Measurements from ENCODE around the gene TAC4. TPM values are rescaled to one million over a fixed set of nuclear protein-coding genes. Genes with fewer than 3 reads are reported as not detected.
A peak's percentile ranks its signal among the peaks of the same experiment; 100 is the strongest.

The TAC4 gene
- polyA plus RNA-seq, 1 experiment: not detected

DNA sequence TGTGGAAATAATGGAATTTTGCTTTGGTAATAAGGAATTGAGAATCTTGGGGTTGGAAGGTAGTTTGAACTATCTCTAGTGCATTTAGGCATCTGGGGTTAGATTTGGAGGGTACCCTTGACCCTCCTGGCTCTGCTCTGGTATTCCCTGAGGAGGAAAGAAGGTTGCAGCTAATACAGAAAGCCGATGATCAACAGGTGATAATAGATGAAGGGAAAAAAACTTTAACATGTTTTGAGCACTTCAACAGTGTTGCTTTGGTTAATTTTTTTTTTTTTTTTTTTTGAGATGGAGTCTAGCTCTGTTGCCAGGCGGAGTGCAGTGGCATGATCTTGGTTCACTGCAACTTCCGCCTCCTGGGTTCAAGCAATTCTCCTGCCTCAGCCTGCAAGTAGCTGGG is 54.6 kb downstream of the TAC4 start:
- Histone ChIP-seq H3K36me3 (ENCODE audit: control insufficient read depth, insufficient read depth, low read length) (peaks cover 3% of the 10 kb centered on the region; the same call in 1 of the 2 replicates), H3K4me3 (ENCODE audit: low read depth, low read length) (no peak overlapping the region), H3K27me3 (ENCODE audit: control insufficient read depth, insufficient read depth, low read length) (no peaks in the 10 kb centered on the region)
- TF ChIP-seq, protein P1, sequence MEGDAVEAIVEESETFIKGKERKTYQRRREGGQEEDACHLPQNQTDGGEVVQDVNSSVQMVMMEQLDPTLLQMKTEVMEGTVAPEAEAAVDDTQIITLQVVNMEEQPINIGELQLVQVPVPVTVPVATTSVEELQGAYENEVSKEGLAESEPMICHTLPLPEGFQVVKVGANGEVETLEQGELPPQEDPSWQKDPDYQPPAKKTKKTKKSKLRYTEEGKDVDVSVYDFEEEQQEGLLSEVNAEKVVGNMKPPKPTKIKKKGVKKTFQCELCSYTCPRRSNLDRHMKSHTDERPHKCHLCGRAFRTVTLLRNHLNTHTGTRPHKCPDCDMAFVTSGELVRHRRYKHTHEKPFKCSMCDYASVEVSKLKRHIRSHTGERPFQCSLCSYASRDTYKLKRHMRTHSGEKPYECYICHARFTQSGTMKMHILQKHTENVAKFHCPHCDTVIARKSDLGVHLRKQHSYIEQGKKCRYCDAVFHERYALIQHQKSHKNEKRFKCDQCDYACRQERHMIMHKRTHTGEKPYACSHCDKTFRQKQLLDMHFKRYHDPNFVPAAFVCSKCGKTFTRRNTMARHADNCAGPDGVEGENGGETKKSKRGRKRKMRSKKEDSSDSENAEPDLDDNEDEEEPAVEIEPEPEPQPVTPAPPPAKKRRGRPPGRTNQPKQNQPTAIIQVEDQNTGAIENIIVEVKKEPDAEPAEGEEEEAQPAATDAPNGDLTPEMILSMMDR (IDR thresholded peaks at IDR 0.05; ENCODE audit: insufficient read depth, low read depth, low read length): no peak
- ChIA-PET CTCF (interaction anchor here (0.6 to 0.8 kb wide), 2 partner anchors 205 to 286 kb away, joined by 3 read pairs; no protein-coding TSS in a partner anchor), POLR2A (interaction anchor here (0.6 kb wide), 1 partner anchor 267 kb away, joined by 5 read pairs; no protein-coding TSS in a partner anchor)
- no peak for DNase-seq (ENCODE audit: low read depth)

DNA sequence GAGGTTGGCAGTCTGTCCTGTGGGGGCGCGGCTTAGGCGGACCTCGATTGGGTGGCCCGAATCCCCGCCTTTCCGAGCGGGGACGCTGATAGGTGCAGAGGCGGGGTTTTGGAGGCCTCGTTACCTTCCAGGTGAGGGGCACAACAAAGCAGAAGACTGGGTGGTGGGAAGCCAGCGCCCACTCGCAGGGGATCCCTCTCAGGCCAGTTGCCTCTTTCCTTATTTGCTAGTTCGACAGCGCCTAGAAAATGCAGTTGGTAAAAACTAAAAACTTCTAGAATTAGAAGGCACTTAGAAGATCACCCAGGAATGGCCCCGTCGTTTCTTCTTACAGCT is 58.7 kb downstream of the TAC4 start:
- ChIA-PET CTCF (no interaction called here), POLR2A (no interaction called here)
- Histone ChIP-seq H3K4me3 (ENCODE audit: low read depth, low read length) (peak overlapping the region; percentile 41), H3K27me3 (ENCODE audit: control insufficient read depth, insufficient read depth, low read length) (no peaks in the 10 kb centered on the region), H3K36me3 (ENCODE audit: control insufficient read depth, insufficient read depth, low read length) (peaks cover 1% of the 10 kb centered on the region; the same call in 1 of the 2 replicates)
- TF ChIP-seq, protein P1 (IDR thresholded peaks at IDR 0.05; ENCODE audit: insufficient read depth, low read depth, low read length): no peak
- DNase-seq (ENCODE audit: low read depth): no peak

GRCh38 chr17:49788478-49789242 is 59.2 kb downstream of the TAC4 start, which contains the start of gene KAT7:
TSS of gene KAT7 (plus strand) at chr17:49788681. CDS start at chr17:49788835, 154 bp downstream.
- TF ChIP-seq, protein P1 (IDR thresholded peaks at IDR 0.05; ENCODE audit: insufficient read depth, low read depth, low read length): no peak
- CTCF ChIA-PET: interaction anchor here (1.2 to 1.7 kb wide), 4 partner anchors 11 to 99 kb away, joined by 3 to 8 read pairs (median 3); no protein-coding TSS in a partner anchor
- DNase-seq (ENCODE audit: low read depth): peak; percentile 97
- peak within 1 kb of the TSS; percentile 98 for H3K4me3 ChIP-seq (ENCODE audit: low read depth, low read length)
- POLR2A ChIA-PET: interaction anchor here (0.6 kb wide), 3 partner anchors 81 to 846 kb away, joined by 3 read pairs; partner anchors contain the start of gene SLC35B1
- H3K36me3 ChIP-seq (ENCODE audit: control insufficient read depth, insufficient read depth, low read length): no peaks in the 10 kb centered on the region; the same call in 1 of the 2 replicates
- no peaks in the 10 kb centered on the region for H3K27me3 ChIP-seq (ENCODE audit: control insufficient read depth, insufficient read depth, low read length)

Other genes with a start within 250 kb of the TAC4 start
- 86.4 and 136 TPM in 2 replicates for gene SPOP, start 170.0 kb downstream of the TAC4 start, polyA plus RNA-seq (2011; rRNA removed)
- gene SLC35B1, start 140.1 kb downstream of the TAC4 start, polyA plus RNA-seq (2011; rRNA removed): 116 and 120 TPM in 2 replicates
- 2.2 and 3.9 TPM in 2 replicates for gene FAM117A, start 83.9 kb downstream of the TAC4 start, polyA plus RNA-seq (2011; rRNA removed)
- gene KAT7, start 59.4 kb downstream of the TAC4 start, polyA plus RNA-seq (2011; rRNA removed): 19.5 and 23.0 TPM in 2 replicates
- 0.18 and 0.29 TPM in 2 replicates for gene DLX4, start 121.1 kb upstream of the TAC4 start, polyA plus RNA-seq (2011; rRNA removed)
- gene DLX3, start 147.2 kb upstream of the TAC4 start, polyA plus RNA-seq (2011; rRNA removed): 0.06 TPM in 1 of 2 replicates, not detected in the other
- gene ITGA3, start 208.0 kb upstream of the TAC4 start, polyA plus RNA-seq (2011; rRNA removed): 71.9 and 184 TPM in 2 replicates
- 79.3 and 155 TPM in 2 replicates for gene PDK2, start 247.3 kb upstream of the TAC4 start, polyA plus RNA-seq (2011; rRNA removed)